ENCODE data around the gene HPN. TPM values are rescaled to one million over a fixed set of nuclear protein-coding genes. Genes with fewer than 3 reads are reported as not detected.

Gene HPN
- total RNA-seq, 1 donor from 2014 or later = 3.4 TPM

DNA sequence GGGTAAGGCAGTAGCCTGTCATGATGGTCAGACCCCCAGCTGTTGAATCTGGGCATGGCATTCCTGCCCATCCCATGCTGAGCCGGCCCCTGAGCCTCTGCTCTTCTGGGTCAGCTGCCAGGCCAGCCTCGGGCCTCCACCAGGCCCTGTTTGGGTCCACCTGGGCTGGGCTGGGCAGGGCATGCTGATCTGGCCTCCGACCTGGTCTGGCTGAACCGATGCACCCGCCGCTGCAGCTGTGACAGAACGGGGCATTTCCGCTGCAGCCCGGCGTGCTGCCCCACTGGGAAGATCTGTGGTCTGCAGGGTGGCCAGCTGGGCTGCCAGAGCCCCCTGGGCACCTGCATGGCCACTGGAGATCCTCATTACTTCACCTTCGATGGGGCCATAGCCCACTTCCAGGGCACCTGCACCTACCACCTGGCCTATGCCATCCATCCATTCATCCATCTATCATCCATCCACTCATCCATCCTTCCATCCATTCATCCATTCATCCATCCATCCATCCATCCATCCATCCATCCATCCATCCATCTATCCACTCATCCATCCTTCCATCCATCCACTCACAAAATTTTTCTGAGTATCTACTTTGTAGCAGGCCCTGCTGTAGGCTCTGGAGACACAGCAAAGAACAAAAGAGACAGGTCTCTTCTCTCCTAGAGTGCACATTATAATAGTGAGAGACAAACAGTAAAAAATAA is 52.6 kb downstream of the HPN start:
- Histone ChIP-seq H3K27ac (replicated peaks) (no peak overlapping the region), H3K4me3 (no peak overlapping the region), H3K9me3 (replicated peaks) (no peaks in the 10 kb centered on the region), H3K4me1 (peaks cover 14% of the 10 kb centered on the region), H3K27me3 (ENCODE audit: low read depth) (peaks cover 29% of the 10 kb centered on the region), H3K36me3 (no peaks in the 10 kb centered on the region)
- DNase-seq = no peak
- TF ChIP-seq, protein P1, sequence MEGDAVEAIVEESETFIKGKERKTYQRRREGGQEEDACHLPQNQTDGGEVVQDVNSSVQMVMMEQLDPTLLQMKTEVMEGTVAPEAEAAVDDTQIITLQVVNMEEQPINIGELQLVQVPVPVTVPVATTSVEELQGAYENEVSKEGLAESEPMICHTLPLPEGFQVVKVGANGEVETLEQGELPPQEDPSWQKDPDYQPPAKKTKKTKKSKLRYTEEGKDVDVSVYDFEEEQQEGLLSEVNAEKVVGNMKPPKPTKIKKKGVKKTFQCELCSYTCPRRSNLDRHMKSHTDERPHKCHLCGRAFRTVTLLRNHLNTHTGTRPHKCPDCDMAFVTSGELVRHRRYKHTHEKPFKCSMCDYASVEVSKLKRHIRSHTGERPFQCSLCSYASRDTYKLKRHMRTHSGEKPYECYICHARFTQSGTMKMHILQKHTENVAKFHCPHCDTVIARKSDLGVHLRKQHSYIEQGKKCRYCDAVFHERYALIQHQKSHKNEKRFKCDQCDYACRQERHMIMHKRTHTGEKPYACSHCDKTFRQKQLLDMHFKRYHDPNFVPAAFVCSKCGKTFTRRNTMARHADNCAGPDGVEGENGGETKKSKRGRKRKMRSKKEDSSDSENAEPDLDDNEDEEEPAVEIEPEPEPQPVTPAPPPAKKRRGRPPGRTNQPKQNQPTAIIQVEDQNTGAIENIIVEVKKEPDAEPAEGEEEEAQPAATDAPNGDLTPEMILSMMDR (IDR thresholded peaks at IDR 0.05; ENCODE audit: borderline replicate concordance) = no peak
- intact Hi-C loops (cut with micrococcal nuclease) = no loop called here

DNA sequence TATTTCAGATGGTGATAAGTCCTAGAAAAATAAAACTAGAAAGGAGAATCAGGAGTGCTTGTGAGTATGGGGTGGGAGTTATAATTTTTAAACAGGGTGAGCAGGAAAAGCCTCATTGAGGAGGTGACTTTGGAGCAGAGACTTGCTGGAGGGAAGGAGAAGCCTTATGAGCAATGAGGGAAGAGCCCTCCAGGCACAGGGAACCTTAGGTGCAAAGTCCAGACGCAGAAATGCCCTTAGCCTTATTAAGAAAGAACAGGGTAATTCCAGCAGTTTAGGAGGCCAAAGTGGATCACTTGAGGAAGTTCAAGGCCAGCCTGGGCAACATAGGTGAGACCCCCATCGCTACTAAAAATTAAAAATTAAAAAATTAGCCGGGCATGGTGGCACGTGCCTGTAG is 53.1 kb downstream of the HPN start:
- intact Hi-C loops (cut with micrococcal nuclease) = no loop called here
- TF ChIP-seq, protein P1 (IDR thresholded peaks at IDR 0.05; ENCODE audit: borderline replicate concordance) = no peak

DNA sequence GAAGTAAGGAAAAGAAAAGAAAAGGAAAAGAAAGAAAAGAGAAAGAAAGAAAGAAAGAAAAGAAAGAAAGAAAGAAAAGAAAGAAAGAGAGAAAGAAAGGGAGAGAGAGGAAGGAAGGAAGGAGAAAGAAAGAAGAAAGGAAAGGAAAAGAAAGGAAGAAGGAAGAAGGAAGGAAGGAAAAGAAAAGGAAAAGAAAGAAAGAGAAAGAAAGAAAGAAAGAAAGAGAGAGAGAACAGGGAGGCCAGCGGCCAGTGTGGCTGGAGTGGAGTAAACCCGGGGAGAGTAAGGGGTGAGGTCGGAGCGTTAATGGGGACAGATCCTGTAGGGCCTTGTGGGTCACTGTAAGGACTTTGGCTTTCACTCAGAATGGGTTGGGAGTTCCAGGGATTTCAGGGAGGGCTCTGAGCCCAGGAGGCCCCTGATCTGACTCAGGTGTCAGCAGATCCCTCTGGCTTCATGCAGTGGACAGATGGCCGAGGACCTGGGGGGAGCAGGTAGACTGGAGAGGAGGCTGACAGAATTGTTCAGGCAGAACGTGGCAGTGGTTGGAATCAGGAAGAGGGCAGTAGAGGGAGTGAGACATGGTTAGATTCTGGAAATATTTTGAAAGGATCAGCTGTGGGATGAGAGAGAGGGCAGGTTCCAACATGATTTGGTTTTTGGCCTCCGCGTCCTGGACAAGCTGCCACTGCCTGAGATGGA is 54.3 kb downstream of the HPN start:
- H3K27me3 ChIP-seq (ENCODE audit: low read depth) = peaks cover 12% of the 10 kb centered on the region
- H3K9me3 ChIP-seq (replicated peaks) = no peaks in the 10 kb centered on the region
- TF ChIP-seq, protein P1 (IDR thresholded peaks at IDR 0.05; ENCODE audit: borderline replicate concordance) = no peak
- no peak for DNase-seq
- peaks cover 7% of the 10 kb centered on the region for H3K4me1 ChIP-seq
- no peak overlapping the region for H3K4me3 ChIP-seq
- no peaks in the 10 kb centered on the region for H3K36me3 ChIP-seq
- no peak overlapping the region for H3K27ac ChIP-seq (replicated peaks)
- intact Hi-C loops (cut with micrococcal nuclease) = no loop called here

More for the DNA sequence above, 53.1 kb downstream of the HPN start:
- H3K27me3 ChIP-seq (ENCODE audit: low read depth) = peaks cover 24% of the 10 kb centered on the region
- no peak overlapping the region for H3K27ac ChIP-seq (replicated peaks)
- peaks cover 14% of the 10 kb centered on the region for H3K4me1 ChIP-seq
- H3K9me3 ChIP-seq (replicated peaks) = no peaks in the 10 kb centered on the region
- H3K4me3 ChIP-seq = no peak overlapping the region
- no peaks in the 10 kb centered on the region for H3K36me3 ChIP-seq
- DNase-seq = no peak

DNA sequence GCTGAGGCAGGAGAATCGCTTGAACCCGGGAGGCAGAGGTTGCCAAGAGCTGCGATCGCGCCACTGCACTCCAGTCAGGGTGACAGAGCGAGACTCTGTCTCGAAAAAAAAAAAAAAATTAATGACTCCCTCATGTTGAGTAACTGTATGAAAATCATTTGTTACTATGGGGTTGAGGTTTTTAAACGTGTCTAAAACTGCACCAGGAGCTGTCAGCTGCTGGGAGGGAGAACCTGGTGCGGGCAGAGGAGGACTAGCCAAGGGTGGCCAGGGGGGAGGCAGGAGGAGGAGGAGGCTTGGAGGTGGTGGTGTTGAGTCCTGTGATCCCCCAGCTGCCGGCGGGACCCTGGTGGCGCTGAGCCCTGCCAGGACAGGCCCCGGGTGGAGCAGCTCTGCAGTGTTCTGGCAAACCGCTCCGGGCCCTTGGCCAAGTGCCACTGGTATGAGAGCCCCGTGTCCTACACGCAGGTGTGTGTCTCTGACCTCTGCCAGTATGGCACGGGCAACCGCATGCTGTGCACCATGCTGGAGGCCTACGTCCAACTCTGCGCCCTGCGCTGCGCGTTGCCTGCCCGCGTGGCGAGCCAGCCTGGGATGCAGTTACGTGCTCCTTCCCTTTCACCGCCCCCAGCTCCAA is 57.0 kb downstream of the HPN start:
- Histone ChIP-seq H3K27ac (replicated peaks) (no peak overlapping the region), H3K4me3 (no peak overlapping the region), H3K4me1 (peaks cover 4% of the 10 kb centered on the region), H3K9me3 (replicated peaks) (no peaks in the 10 kb centered on the region), H3K36me3 (no peaks in the 10 kb centered on the region), H3K27me3 (ENCODE audit: low read depth) (no peaks in the 10 kb centered on the region)
- TF ChIP-seq, protein P1 (IDR thresholded peaks at IDR 0.05; ENCODE audit: borderline replicate concordance) = no peak
- intact Hi-C loops (cut with micrococcal nuclease) = no loop called here
- DNase-seq = peak; percentile 57

DNA sequence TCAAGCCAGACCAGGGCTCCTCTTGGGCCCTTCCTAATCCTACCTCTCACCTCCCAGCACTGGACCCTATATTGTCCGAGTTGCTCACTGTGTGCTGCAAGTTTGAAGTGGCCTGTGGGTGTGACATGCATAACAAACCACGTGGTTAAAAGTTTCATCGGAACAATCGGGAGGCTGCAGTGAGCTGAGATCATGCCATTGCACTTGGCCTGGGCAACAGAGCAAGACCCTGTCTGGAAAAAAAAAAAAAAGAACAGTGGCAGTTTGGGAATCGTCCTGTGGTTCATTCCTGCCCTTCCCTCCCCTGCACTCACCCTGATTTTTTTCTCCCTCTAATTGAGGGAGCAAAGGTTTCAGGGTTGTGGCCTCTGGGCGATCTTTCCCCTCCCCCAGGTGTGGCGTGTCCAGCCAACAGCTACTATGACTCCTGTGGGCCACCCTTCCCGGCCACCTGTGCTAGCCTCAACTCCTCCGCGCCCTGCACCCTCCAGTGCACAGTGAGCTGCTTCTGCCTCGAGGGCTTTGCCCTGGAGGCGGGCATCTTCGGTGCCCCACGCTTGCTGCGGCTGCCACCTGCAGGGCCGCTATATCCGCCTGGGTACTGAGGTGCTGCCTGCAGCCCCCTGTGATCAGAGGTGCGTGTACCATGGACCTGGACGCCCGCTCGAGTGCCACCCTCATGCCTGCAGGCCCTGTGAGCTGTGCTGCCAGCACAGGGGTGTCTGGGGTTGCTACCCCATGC is 57.8 kb downstream of the HPN start:
- TF ChIP-seq, protein P1 (IDR thresholded peaks at IDR 0.05; ENCODE audit: borderline replicate concordance) = no peak
- H3K27ac ChIP-seq (replicated peaks) = no peak overlapping the region
- peaks cover 4% of the 10 kb centered on the region for H3K4me1 ChIP-seq
- H3K4me3 ChIP-seq = no peak overlapping the region
- no peaks in the 10 kb centered on the region for H3K9me3 ChIP-seq (replicated peaks)
- H3K36me3 ChIP-seq = no peaks in the 10 kb centered on the region
- DNase-seq = no peak
- intact Hi-C loops (cut with micrococcal nuclease) = no loop called here
- H3K27me3 ChIP-seq (ENCODE audit: low read depth) = no peaks in the 10 kb centered on the region
